ENCODE results near the gene IFNGR1.

GRCh38 chr6:137237413-137238170 is 18.4 kb upstream of the IFNGR1 start:
- TF ChIP-seq, protein P1, sequence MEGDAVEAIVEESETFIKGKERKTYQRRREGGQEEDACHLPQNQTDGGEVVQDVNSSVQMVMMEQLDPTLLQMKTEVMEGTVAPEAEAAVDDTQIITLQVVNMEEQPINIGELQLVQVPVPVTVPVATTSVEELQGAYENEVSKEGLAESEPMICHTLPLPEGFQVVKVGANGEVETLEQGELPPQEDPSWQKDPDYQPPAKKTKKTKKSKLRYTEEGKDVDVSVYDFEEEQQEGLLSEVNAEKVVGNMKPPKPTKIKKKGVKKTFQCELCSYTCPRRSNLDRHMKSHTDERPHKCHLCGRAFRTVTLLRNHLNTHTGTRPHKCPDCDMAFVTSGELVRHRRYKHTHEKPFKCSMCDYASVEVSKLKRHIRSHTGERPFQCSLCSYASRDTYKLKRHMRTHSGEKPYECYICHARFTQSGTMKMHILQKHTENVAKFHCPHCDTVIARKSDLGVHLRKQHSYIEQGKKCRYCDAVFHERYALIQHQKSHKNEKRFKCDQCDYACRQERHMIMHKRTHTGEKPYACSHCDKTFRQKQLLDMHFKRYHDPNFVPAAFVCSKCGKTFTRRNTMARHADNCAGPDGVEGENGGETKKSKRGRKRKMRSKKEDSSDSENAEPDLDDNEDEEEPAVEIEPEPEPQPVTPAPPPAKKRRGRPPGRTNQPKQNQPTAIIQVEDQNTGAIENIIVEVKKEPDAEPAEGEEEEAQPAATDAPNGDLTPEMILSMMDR (IDR thresholded peaks at IDR 0.05) = no peak
- TF ChIP-seq POLR2A (IDR thresholded peaks at IDR 0.05) = no peak

Data from right lobe of liver (tissue), 4 donors.